Loucy (cell line): ENCODE data around the gene GGACT.
A peak's percentile ranks its signal among the peaks of the same experiment; 100 is the strongest.

Experiments used
- H2AFZ ChIP-seq: fragments of 200-600 bp; sonication (generic); 2 replicates; pipeline ENCODE4 v1.6.0; 2016; ENCODE audit warnings: antibody characterized with exemption, mild to moderate bottlenecking, low read length, moderate library complexity
- H3F3A ChIP-seq: fragments of 200-600 bp; 2 replicates; pipeline ENCODE4 v1.6.0; 2016; ENCODE audit warnings: antibody characterized with exemption, low read depth, mild to moderate bottlenecking
- H3K27me3 ChIP-seq: fragments of 200-600 bp; sonication (generic); 2 replicates; pipeline ENCODE4 v1.6.1; 2014; ENCODE audit warnings: low read length, mild to moderate bottlenecking; ENCODE audit not compliant: insufficient read depth, poor library complexity, severe bottlenecking
- H3K36me3 ChIP-seq: fragments of 200-600 bp; sonication (generic); 2 replicates; pipeline ENCODE4 v1.6.1; 2016; ENCODE audit warnings: low read length; ENCODE audit not compliant: insufficient read depth
- H3K4me1 ChIP-seq: fragments of 200-600 bp; sonication (generic); 2 replicates; pipeline ENCODE4 v1.5.1; 2014; ENCODE audit warnings: low read length, mild to moderate bottlenecking; ENCODE audit not compliant: insufficient read depth, poor library complexity, severe bottlenecking
- H3K4me2 ChIP-seq: fragments of 200-600 bp; sonication (generic); 2 replicates; pipeline ENCODE4 v1.6.0; 2014; ENCODE audit warnings: antibody characterized with exemption, low read length, low read depth, mild to moderate bottlenecking; ENCODE audit not compliant: poor library complexity, severe bottlenecking
- H3K4me3 ChIP-seq: fragments of 200-600 bp; sonication (generic); 2 replicates; pipeline ENCODE4 v1.5.1; 2014; ENCODE audit warnings: low read length, mild to moderate bottlenecking, mixed read lengths; ENCODE audit not compliant: poor library complexity, severe bottlenecking
- H3K79me2 ChIP-seq: fragments of 200-600 bp; sonication (generic); 2 replicates; pipeline ENCODE4 v1.6.1; 2014; ENCODE audit warnings: low read length; ENCODE audit not compliant: insufficient read depth
- H3K9ac ChIP-seq: fragments of 200-600 bp; sonication (generic); 2 replicates; pipeline ENCODE4 v1.6.0; 2014; ENCODE audit warnings: mild to moderate bottlenecking, low read depth, low read length, moderate library complexity; ENCODE audit not compliant: poor library complexity, severe bottlenecking
- H3K9me2 ChIP-seq: fragments of 200-600 bp; sonication (generic); replicated peaks from 2 replicates; pipeline ENCODE4 v1.6.1; 2016; ENCODE audit warnings: low read depth, low read length, mixed read lengths
- H3K9me3 ChIP-seq: fragments of 200-600 bp; sonication (generic); 2 replicates; pipeline ENCODE4 v1.6.1; 2014; ENCODE audit warnings: mild to moderate bottlenecking, antibody characterized with exemption, low read length, low read depth; ENCODE audit not compliant: insufficient read depth
- H4K20me1 ChIP-seq: fragments of 200-600 bp; sonication (generic); 2 replicates; pipeline ENCODE4 v1.6.0; 2014; ENCODE audit warnings: antibody characterized with exemption, low read length, mild to moderate bottlenecking; ENCODE audit not compliant: insufficient read depth, poor library complexity, severe bottlenecking
- EZH2phosphoT487 ChIP-seq: fragments of 200-600 bp; IDR thresholded peaks from 2 replicates; pipeline ENCODE4 v1.6.1; 2018; ENCODE audit warnings: antibody characterized with exemption, mild to moderate bottlenecking, moderate library complexity, borderline replicate concordance
- TF ChIP-seq, protein P1 (sequence below): fragments of 200-600 bp; sonication (generic); conservative IDR thresholded peaks from 2 replicates; pipeline ENCODE4 v1.5.1; 2014; ENCODE audit warnings: mild to moderate bottlenecking, antibody characterized with exemption, low read length

Gene GGACT

DNA sequence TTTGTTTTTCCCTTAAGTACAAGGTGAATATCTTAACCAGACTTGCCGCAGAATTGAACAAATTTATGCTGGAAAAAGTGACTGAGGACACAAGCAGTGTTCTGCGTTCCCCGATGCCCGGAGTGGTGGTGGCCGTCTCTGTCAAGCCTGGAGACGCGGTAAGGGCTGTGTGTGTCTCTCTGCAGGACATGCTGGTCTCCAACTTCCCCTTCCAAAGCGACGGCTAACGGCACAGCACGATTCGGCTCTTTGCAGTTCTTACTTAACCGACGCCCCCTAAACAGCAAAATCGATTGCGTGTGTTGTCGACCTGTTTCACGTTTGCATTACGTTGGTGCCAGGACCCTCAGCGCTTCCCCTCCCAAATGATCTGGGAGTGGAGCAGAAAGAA lies 73.2 kb downstream of the GGACT start:
- H3K4me2 ChIP-seq: no peak overlapping the region
- H3K4me1 ChIP-seq: no peaks in the 10 kb centered on the region
- H3K36me3 ChIP-seq: peaks cover 5% of the 10 kb centered on the region; the same call in 1 of the 2 replicates
- no peaks in the 10 kb centered on the region for H4K20me1 ChIP-seq
- H3K9ac ChIP-seq: no peak overlapping the region
- H3K9me2 ChIP-seq: no peaks in the 10 kb centered on the region
- H2AFZ ChIP-seq: no peak overlapping the region
- H3K9me3 ChIP-seq: no peaks in the 10 kb centered on the region
- no peaks in the 10 kb centered on the region for H3K27me3 ChIP-seq
- TF ChIP-seq, protein P1, sequence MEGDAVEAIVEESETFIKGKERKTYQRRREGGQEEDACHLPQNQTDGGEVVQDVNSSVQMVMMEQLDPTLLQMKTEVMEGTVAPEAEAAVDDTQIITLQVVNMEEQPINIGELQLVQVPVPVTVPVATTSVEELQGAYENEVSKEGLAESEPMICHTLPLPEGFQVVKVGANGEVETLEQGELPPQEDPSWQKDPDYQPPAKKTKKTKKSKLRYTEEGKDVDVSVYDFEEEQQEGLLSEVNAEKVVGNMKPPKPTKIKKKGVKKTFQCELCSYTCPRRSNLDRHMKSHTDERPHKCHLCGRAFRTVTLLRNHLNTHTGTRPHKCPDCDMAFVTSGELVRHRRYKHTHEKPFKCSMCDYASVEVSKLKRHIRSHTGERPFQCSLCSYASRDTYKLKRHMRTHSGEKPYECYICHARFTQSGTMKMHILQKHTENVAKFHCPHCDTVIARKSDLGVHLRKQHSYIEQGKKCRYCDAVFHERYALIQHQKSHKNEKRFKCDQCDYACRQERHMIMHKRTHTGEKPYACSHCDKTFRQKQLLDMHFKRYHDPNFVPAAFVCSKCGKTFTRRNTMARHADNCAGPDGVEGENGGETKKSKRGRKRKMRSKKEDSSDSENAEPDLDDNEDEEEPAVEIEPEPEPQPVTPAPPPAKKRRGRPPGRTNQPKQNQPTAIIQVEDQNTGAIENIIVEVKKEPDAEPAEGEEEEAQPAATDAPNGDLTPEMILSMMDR: no peak
- no peak for TF ChIP-seq EZH2phosphoT487
- no peaks in the 10 kb centered on the region for H3F3A ChIP-seq
- H3K4me3 ChIP-seq: no peak overlapping the region
- no peaks in the 10 kb centered on the region for H3K79me2 ChIP-seq

DNA sequence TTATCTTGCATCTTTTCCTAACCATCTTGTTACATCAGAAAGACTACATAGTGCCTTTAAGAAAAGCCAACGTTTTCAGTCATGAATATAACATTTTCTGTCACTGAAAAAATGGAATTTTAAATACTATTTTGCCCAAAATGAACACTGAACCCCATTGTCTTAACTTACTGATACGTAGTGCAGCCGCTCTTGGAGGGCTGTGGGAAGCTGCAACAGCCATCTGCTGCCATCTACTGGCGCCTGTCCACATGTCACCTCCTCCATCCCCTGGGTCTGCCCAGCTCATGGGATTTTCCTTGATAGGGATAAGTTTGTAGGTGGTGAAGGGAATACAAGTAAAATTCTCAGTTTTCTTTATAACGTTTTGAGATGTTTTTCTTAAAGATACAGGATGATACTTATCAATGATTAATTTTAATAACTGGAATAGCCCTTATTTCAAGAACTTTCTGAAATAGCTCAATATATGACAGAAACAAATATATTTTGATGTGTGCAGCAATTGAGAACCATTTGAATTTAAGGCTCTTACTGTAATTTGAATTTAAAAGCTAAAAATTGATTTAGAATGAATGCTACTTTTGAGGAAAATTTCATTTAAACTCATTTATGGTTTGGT lies 73.7 kb downstream of the GGACT start:
- TF ChIP-seq, protein P1: peak; percentile 97
- TF ChIP-seq EZH2phosphoT487: no peak
- no peak overlapping the region for H3K4me2 ChIP-seq

DNA sequence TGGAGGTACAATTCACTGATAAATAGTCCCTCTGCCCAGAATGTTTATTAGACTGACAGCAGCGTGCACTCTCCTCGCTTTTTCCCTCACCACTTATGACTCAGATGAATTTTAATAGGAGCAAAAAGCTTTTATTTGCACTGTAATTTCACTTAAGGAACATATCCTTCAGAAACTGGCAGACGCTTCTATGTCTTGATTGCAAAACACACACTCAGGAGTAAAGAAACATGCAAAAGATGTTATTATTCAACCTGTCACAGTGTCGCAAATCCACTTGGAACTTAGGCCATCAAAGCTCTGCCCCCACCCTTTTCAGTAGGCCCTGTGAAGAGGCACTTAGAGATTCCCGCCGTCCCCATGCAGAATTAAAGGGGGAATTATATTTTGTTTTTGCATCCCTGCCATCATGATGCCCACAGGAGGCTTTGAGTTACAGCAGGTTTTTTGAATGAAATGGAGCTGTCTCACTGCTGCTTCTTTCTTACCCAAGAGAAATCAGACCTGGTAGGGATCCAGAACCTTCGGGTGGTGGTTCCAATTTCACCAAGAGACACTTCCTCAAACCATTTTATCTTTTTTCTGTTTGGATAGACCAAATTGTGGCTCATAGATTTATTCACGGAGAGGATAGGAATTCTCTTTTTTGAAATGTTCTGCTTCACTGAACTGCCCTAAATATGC lies 74.5 kb downstream of the GGACT start:
- Histone ChIP-seq H4K20me1 (no peaks in the 10 kb centered on the region), H3K9ac (no peak overlapping the region), H3K4me2 (no peak overlapping the region), H3K9me3 (no peaks in the 10 kb centered on the region), H3F3A (no peaks in the 10 kb centered on the region), H3K79me2 (no peaks in the 10 kb centered on the region), H3K27me3 (no peaks in the 10 kb centered on the region), H2AFZ (no peak overlapping the region), H3K4me3 (no peak overlapping the region), H3K9me2 (no peaks in the 10 kb centered on the region), H3K36me3 (peaks cover 5% of the 10 kb centered on the region; the same call in 1 of the 2 replicates), H3K4me1 (no peaks in the 10 kb centered on the region)
- no peak for TF ChIP-seq EZH2phosphoT487

More for the DNA sequence above, 73.7 kb downstream of the GGACT start:
- Histone ChIP-seq H3K9me3 (no peaks in the 10 kb centered on the region), H3K4me3 (no peak overlapping the region), H3K4me1 (no peaks in the 10 kb centered on the region), H2AFZ (no peak overlapping the region), H3K36me3 (peaks cover 5% of the 10 kb centered on the region; the same call in 1 of the 2 replicates), H4K20me1 (no peaks in the 10 kb centered on the region), H3K9ac (no peak overlapping the region), H3K9me2 (no peaks in the 10 kb centered on the region), H3K27me3 (no peaks in the 10 kb centered on the region), H3F3A (no peaks in the 10 kb centered on the region), H3K79me2 (no peaks in the 10 kb centered on the region)
